ENCODE data around the gene RUNX2. TPM values are rescaled to one million over a fixed set of nuclear protein-coding genes. Genes with fewer than 3 reads are reported as not detected.

RUNX2 gene
- total and polyA plus RNA-seq, 2 of the 8 experiments (the other 6 are each of a cell fraction or from before 2014, with no cell fraction given) = 0.26 to 1.2 TPM

GRCh38 chr6:45571159-45571558, 243.0 kb downstream of the RUNX2 start:
- H4K91ac ChIP-seq (replicated peaks; ENCODE audit: insufficient read length, low read length) = no peak overlapping the region
- no peaks in the 10 kb centered on the region for H3K27me3 ChIP-seq (replicated peaks in 1 of 4; ENCODE audit: control insufficient read depth in 3 of 4, extremely low read depth in 1 of 4, insufficient read depth in 3 of 4, low read length in 3 of 4)
- no peak for DNase-seq (ENCODE audit: low read depth in 1 of 2, low spot score in 2 of 2)
- H4K5ac ChIP-seq (ENCODE audit: insufficient read length, low read depth, low read length) = no peak overlapping the region
- no peaks in the 10 kb centered on the region for H3K9me3 ChIP-seq (ENCODE audit: insufficient read depth in 2 of 2, low read depth in 1 of 2, low read length in 1 of 2)
- no peak overlapping the region for H4K8ac ChIP-seq (ENCODE audit: extremely low read depth, insufficient read depth, low read length)
- H3K23me2 ChIP-seq (ENCODE audit: low read depth, low read length) = no peaks in the 10 kb centered on the region; the same call in 1 of the 2 replicates
- no peak overlapping the region for H3K56ac ChIP-seq (replicated peaks; ENCODE audit: insufficient read length, low read depth, low read length)
- H3K9ac ChIP-seq (replicated peaks in 1 of 4; ENCODE audit: extremely low read depth in 1 of 4, low read depth in 3 of 4, low read length in 3 of 4) = no peak overlapping the region
- FAIRE-seq = no peak
- H2AFZ ChIP-seq (ENCODE audit: low read length) = no peak overlapping the region
- H4K20me1 ChIP-seq (replicated peaks in 1 of 2; ENCODE audit: control insufficient read depth in 1 of 2, insufficient read depth in 2 of 2, low read length in 2 of 2) = no peaks in the 10 kb centered on the region
- H2BK15ac ChIP-seq (ENCODE audit: low read length) = no peak overlapping the region
- no peaks in the 10 kb centered on the region for H3K79me2 ChIP-seq (ENCODE audit: control insufficient read depth in 1 of 2, insufficient read depth in 2 of 2, low read length in 2 of 2)
- H2BK20ac ChIP-seq (ENCODE audit: low read length) = no peak overlapping the region
- H3K4ac ChIP-seq (replicated peaks; ENCODE audit: insufficient read length, low read depth, low read length) = no peak overlapping the region
- H2AK5ac ChIP-seq (ENCODE audit: low read depth, low read length) = no peak overlapping the region
- H3K23ac ChIP-seq (ENCODE audit: insufficient read length) = no peak overlapping the region
- H2BK120ac ChIP-seq (replicated peaks; ENCODE audit: low read depth, low read length) = no peak overlapping the region
- H3K4me1 ChIP-seq (replicated peaks in 1 of 4; ENCODE audit: control insufficient read depth in 3 of 4, insufficient read depth in 4 of 4, low read length in 3 of 4) = no peaks in the 10 kb centered on the region
- H3K14ac ChIP-seq (ENCODE audit: insufficient read length) = no peak overlapping the region
- no peak for TF ChIP-seq TCF12 (IDR thresholded peaks at IDR 0.05; ENCODE audit: low read depth, low read length)
- H3K36me3 ChIP-seq (ENCODE audit: control insufficient read depth in 2 of 4, insufficient read depth in 4 of 4, low read length in 3 of 4) = no peaks in the 10 kb centered on the region
- WGBS, 2 experiments (ENCODE audit: extremely low coverage in 1 of 2, insufficient coverage in 1 of 2, insufficient read length in 1 of 2, insufficient replicate concordance in 2 of 2, low coverage in 1 of 2, low lambda C conversion rate in 2 of 2, missing lambda C conversion rate in 1 of 2) = 86% methylated on average over 3 of the region's 3 CpGs; no CpG with 5 or more reads in 1 of the 2 experiments
- H3K4me2 ChIP-seq (ENCODE audit: insufficient read depth in 1 of 2, low read depth in 2 of 2, low read length in 2 of 2) = no peak overlapping the region
- H3K4me3 ChIP-seq (ENCODE audit: extremely low read depth in 1 of 4, insufficient read depth in 2 of 4, low read depth in 3 of 4, low read length in 4 of 4) = no peak overlapping the region
- no peak overlapping the region for H3K27ac ChIP-seq (ENCODE audit: low read depth, low read length)
- H2BK12ac ChIP-seq (ENCODE audit: low read depth, low read length) = no peak overlapping the region
- ChIA-PET CTCF (ENCODE audit: partially characterized antibody) (interaction anchor here (0.7 to 2.6 kb wide), 2 partner anchors 70 to 103 kb away, joined by 3 to 9 read pairs; no protein-coding TSS in a partner anchor), POLR2A (ENCODE audit: partially characterized antibody) (interaction anchor here (0.6 kb wide), 1 partner anchor 15 kb away, joined by 4 read pairs; no protein-coding TSS in a partner anchor)
- no peak overlapping the region for H2BK5ac ChIP-seq (ENCODE audit: low read depth, low read length)
- H3K18ac ChIP-seq (ENCODE audit: extremely low read depth, low read length) = no peak overlapping the region
- no peaks in the 10 kb centered on the region for H3K79me1 ChIP-seq (ENCODE audit: low read depth, low read length)

Data from H1 (cell line).